HAP-1 (cell line): ENCODE results near the gene NBL1.

ENCODE experiments used
- DNase-seq, 2 experiments: peaks; one replicate each; pipeline ENCODE4 v3.0.0-alpha.2; 2016 to 2020; ENCODE audit warnings: low spot score in 2 of 2
- H3K27me3 ChIP-seq: fragments of 250-450 bp; sonication (Bioruptor Pico); 2 replicates; pipeline ENCODE4 v1.5.1; 2020; ENCODE audit warnings: low read depth, mild to moderate bottlenecking, moderate library complexity
- H3K36me3 ChIP-seq: fragments of 250-450 bp; sonication (Bioruptor Pico); replicated peaks from 2 replicates; pipeline ENCODE4 v1.5.1; 2020; ENCODE audit warnings: mild to moderate bottlenecking
- H3K4me1 ChIP-seq: fragments of 250-450 bp; sonication (Bioruptor Pico); 2 replicates; pipeline ENCODE4 v1.5.1; 2020; ENCODE audit warnings: mild to moderate bottlenecking
- H3K4me3 ChIP-seq: fragments of 250-450 bp; sonication (Bioruptor Pico); 2 replicates; pipeline ENCODE4 v1.5.1; 2020; ENCODE audit warnings: mild to moderate bottlenecking, moderate library complexity
- H3K9me3 ChIP-seq: fragments of 250-450 bp; sonication (Bioruptor Pico); 2 replicates; pipeline ENCODE4 v1.5.1; 2020; ENCODE audit warnings: mild to moderate bottlenecking, moderate library complexity
- in situ Hi-C: fragments of 300-500 bp; cut with MboI; formaldehyde crosslinking; loops from 3 replicates; pipeline ENCODE4 v1.14.3; 2020; ENCODE audit warnings: low sequenced_read_pairs, inconsistent platforms, mixed read lengths

NBL1 gene

GRCh38 chr1:19643602-19644394 is at the start of gene NBL1:
TSS of gene NBL1 (plus strand) at chr1:19644311. CDS start at chr1:19655031, 10,720 bp downstream.
- Histone ChIP-seq H3K4me3 (peak within 1 kb of the TSS; percentile 63), H3K9me3 (no peaks in the 10 kb centered on the region), H3K27me3 (no peaks in the 10 kb centered on the region), H3K36me3 (no peaks in the 10 kb centered on the region), H3K4me1 (peaks cover 12% of the 10 kb centered on the region)
- peak; percentile 53 to 79 for DNase-seq
- in situ Hi-C loops: no loop called here

GRCh38 chr1:19596065-19596713 is 47.9 kb upstream of the NBL1 start:
- peaks cover 4% of the 10 kb centered on the region; the same call in 1 of the 2 replicates for H3K27me3 ChIP-seq
- H3K4me1 ChIP-seq: peaks cover 12% of the 10 kb centered on the region
- DNase-seq: peak in 1 of 2 experiments; percentile 33
- peaks cover 11% of the 10 kb centered on the region for H3K36me3 ChIP-seq
- no peaks in the 10 kb centered on the region for H3K9me3 ChIP-seq
- in situ Hi-C loops: no loop called here
- peak overlapping the region; percentile 93 for H3K4me3 ChIP-seq

GRCh38 chr1:19596714-19597495 is 47.2 kb upstream of the NBL1 start:
- Histone ChIP-seq H3K4me1 (peaks cover 12% of the 10 kb centered on the region), H3K27me3 (peaks cover 4% of the 10 kb centered on the region; the same call in 1 of the 2 replicates), H3K36me3 (peaks cover 11% of the 10 kb centered on the region), H3K9me3 (no peaks in the 10 kb centered on the region), H3K4me3 (peak overlapping the region; percentile 93)
- DNase-seq: peak; percentile 95 to 98
- in situ Hi-C loops: no loop called here

GRCh38 chr1:19597496-19598309 is 46.4 kb upstream of the NBL1 start:
- in situ Hi-C loops: no loop called here
- H3K27me3 ChIP-seq: no peaks in the 10 kb centered on the region
- H3K4me3 ChIP-seq: peak overlapping the region; percentile 93
- H3K36me3 ChIP-seq: peaks cover 11% of the 10 kb centered on the region
- peaks cover 12% of the 10 kb centered on the region for H3K4me1 ChIP-seq
- peak in 1 of 2 experiments; percentile 23 for DNase-seq
- H3K9me3 ChIP-seq: no peaks in the 10 kb centered on the region

GRCh38 chr1:19599810-19600209 is 44.3 kb upstream of the NBL1 start:
- Histone ChIP-seq H3K4me3 (no peak overlapping the region), H3K36me3 (peaks cover 13% of the 10 kb centered on the region), H3K4me1 (peaks cover 12% of the 10 kb centered on the region), H3K9me3 (no peaks in the 10 kb centered on the region), H3K27me3 (no peaks in the 10 kb centered on the region)
- DNase-seq: no peak
- in situ Hi-C loops: no loop called here

- Histone ChIP-seq H3K36me3 (peaks cover 10% of the 10 kb centered on the region), H3K27me3 (no peaks in the 10 kb centered on the region), H3K4me1 (peaks cover 9% of the 10 kb centered on the region), H3K4me3 (no peak overlapping the region), H3K9me3 (no peaks in the 10 kb centered on the region)
- no peak for DNase-seq
- in situ Hi-C loops: no loop called here
These were observed 41.6 kb upstream of the NBL1 start for GRCh38 chr1:19602486-19602885.

- no peak for DNase-seq
- in situ Hi-C loops: no loop called here
- Histone ChIP-seq H3K4me1 (0 out of 2 replicates have a peak, but pooled peaks cover 2% of the 10 kb centered on the region), H3K9me3 (0 out of 2 replicates have a peak, but pooled peaks cover 5% of the 10 kb centered on the region), H3K36me3 (peaks cover 2% of the 10 kb centered on the region; the same call in 1 of the 2 replicates), H3K27me3 (no peaks in the 10 kb centered on the region), H3K4me3 (no peak overlapping the region)
These were observed 38.1 kb upstream of the NBL1 start for GRCh38 chr1:19605967-19606366.

- Histone ChIP-seq H3K27me3 (no peaks in the 10 kb centered on the region), H3K36me3 (peaks cover 2% of the 10 kb centered on the region; the same call in 1 of the 2 replicates), H3K4me3 (no peak overlapping the region), H3K9me3 (0 out of 2 replicates have a peak, but pooled peaks cover 5% of the 10 kb centered on the region), H3K4me1 (0 out of 2 replicates have a peak, but pooled peaks cover 2% of the 10 kb centered on the region)
- DNase-seq: no peak
- in situ Hi-C loops: no loop called here
These were observed 37.1 kb upstream of the NBL1 start for GRCh38 chr1:19606817-19607642.

- in situ Hi-C loops: no loop called here
- H3K9me3 ChIP-seq: 0 out of 2 replicates have a peak, but pooled peaks cover 5% of the 10 kb centered on the region
- H3K4me1 ChIP-seq: 0 out of 2 replicates have a peak, but pooled peaks cover 2% of the 10 kb centered on the region
- no peak for DNase-seq
- no peaks in the 10 kb centered on the region for H3K27me3 ChIP-seq
- no peak overlapping the region for H3K4me3 ChIP-seq
- H3K36me3 ChIP-seq: peaks cover 2% of the 10 kb centered on the region; the same call in 1 of the 2 replicates
These were observed 35.9 kb upstream of the NBL1 start for GRCh38 chr1:19608232-19608631.

- Histone ChIP-seq H3K36me3 (peaks cover 7% of the 10 kb centered on the region), H3K27me3 (no peaks in the 10 kb centered on the region), H3K9me3 (0 out of 2 replicates have a peak, but pooled peaks cover 5% of the 10 kb centered on the region), H3K4me1 (0 out of 2 replicates have a peak, but pooled peaks cover under 1% of the 10 kb centered on the region), H3K4me3 (no peak overlapping the region)
- in situ Hi-C loops: no loop called here
- DNase-seq: no peak
These were observed 33.7 kb upstream of the NBL1 start for GRCh38 chr1:19610282-19610981.

GRCh38 chr1:19612530-19612929 is 31.6 kb upstream of the NBL1 start:
- in situ Hi-C loops: no loop called here
- Histone ChIP-seq H3K9me3 (0 out of 2 replicates have a peak, but pooled peaks cover 5% of the 10 kb centered on the region), H3K4me1 (no peaks in the 10 kb centered on the region), H3K4me3 (no peak overlapping the region), H3K27me3 (no peaks in the 10 kb centered on the region), H3K36me3 (peaks cover 7% of the 10 kb centered on the region)
- DNase-seq: no peak
